CD14-positive monocyte (primary cell): ENCODE data around the gene CNTFR. TPM values are rescaled to one million over a fixed set of nuclear protein-coding genes. Genes with fewer than 3 reads are reported as not detected.

Experiments
- DNase-seq, 3 donors: peaks; one replicate each; pipeline ENCODE4 v3.0.0-alpha.2; 2011 to 2022
- H2AFZ ChIP-seq: 2 replicates; pipeline ENCODE4 v1.6.0; 2012; ENCODE audit warnings: mild to moderate bottlenecking, low read depth, low read length, inconsistent platforms; ENCODE audit not compliant: insufficient read depth, poor library complexity, severe bottlenecking
- H3K27ac ChIP-seq, 2 donors: 1 replicate in 1 of 2; 2 replicates in 1 of 2; pipeline ENCODE4 v1.5.1; 2012 to 2013; ENCODE audit warnings: low read length in 2 of 2, control low read depth in 1 of 2, inconsistent platforms in 1 of 2, low read depth in 1 of 2, mild to moderate bottlenecking in 1 of 2
- H3K27me3 ChIP-seq, 2 donors: one replicate each; pipeline versions ENCODE4 v1.6.0 to v1.6.1; 2011 to 2013; ENCODE audit warnings: low read length in 2 of 2; ENCODE audit not compliant: control insufficient read depth in 2 of 2, insufficient read depth in 2 of 2
- H3K36me3 ChIP-seq, 2 donors: replicated peaks in 1 of 2; 1 replicate in 1 of 2; 2 replicates in 1 of 2; pipeline versions ENCODE4 v1.5.1 to v1.6.1; 2012 to 2013; ENCODE audit warnings: low read length in 2 of 2, control low read depth in 1 of 2, inconsistent platforms in 1 of 2, mild to moderate bottlenecking in 1 of 2; ENCODE audit not compliant: insufficient read depth in 2 of 2, control insufficient read depth in 1 of 2
- H3K4me1 ChIP-seq, 2 donors: 1 replicate in 1 of 2; 2 replicates in 1 of 2; pipeline versions ENCODE4 v1.5.1 to v1.6.1; 2012 to 2013; ENCODE audit warnings: low read length in 2 of 2, control low read depth in 1 of 2, inconsistent platforms in 1 of 2, mild to moderate bottlenecking in 1 of 2, moderate library complexity in 1 of 2; ENCODE audit not compliant: insufficient read depth in 2 of 2, control insufficient read depth in 1 of 2
- H3K4me2 ChIP-seq: replicated peaks from 2 replicates; pipeline ENCODE3; 2012; ENCODE audit warnings: low read length, moderate library complexity, mild to moderate bottlenecking; ENCODE audit not compliant: poor library complexity, severe bottlenecking; ENCODE audit errors: extremely low read depth
- H3K4me3 ChIP-seq, 3 experiments: fragments of 200-600 bp in 1 of 3; sonication (generic) in 1 of 3; replicated peaks in 1 of 3; 1 replicate in 2 of 3; 2 replicates in 1 of 3; pipeline ENCODE4 v1.5.1; 2011 to 2013; ENCODE audit warnings: low read length in 3 of 3, mild to moderate bottlenecking in 3 of 3, control low read depth in 2 of 3, low read depth in 2 of 3, inconsistent platforms in 1 of 3, moderate library complexity in 1 of 3
- H3K79me2 ChIP-seq: 2 replicates; pipeline ENCODE4 v1.6.0; 2012; ENCODE audit warnings: mild to moderate bottlenecking, control low read depth, inconsistent platforms, low read length, moderate library complexity; ENCODE audit not compliant: insufficient read depth
- H3K9ac ChIP-seq: 2 replicates; pipeline ENCODE4 v1.6.0; 2017; ENCODE audit warnings: low read length, mild to moderate bottlenecking; ENCODE audit not compliant: insufficient read depth, poor library complexity, severe bottlenecking
- H3K9me3 ChIP-seq, 2 donors: replicated peaks in 1 of 2; 1 replicate in 1 of 2; 2 replicates in 1 of 2; pipeline versions ENCODE4 v1.5.1 to v1.6.1; 2012 to 2013; ENCODE audit warnings: low read length in 2 of 2, control low read depth in 1 of 2; ENCODE audit not compliant: control insufficient read depth in 1 of 2, insufficient read depth in 1 of 2
- H4K20me1 ChIP-seq: 2 replicates; pipeline ENCODE4 v1.6.0; 2012; ENCODE audit warnings: mild to moderate bottlenecking, low read length, control low read depth, moderate library complexity; ENCODE audit not compliant: insufficient read depth
- H3K27ac Mint-ChIP-seq, 7 donors: one replicate each; pipeline ENCODE4 v1.8.0; 2020; ENCODE audit warnings: mild to moderate bottlenecking in 7 of 7, mixed read lengths in 7 of 7, moderate library complexity in 6 of 7, inconsistent platforms in 2 of 7
- H3K27me3 Mint-ChIP-seq, 3 donors: one replicate each; pipeline ENCODE4 v1.8.0; 2021 to 2022; ENCODE audit warnings: low read depth in 3 of 3, mild to moderate bottlenecking in 3 of 3, mixed read lengths in 3 of 3, moderate library complexity in 3 of 3, inconsistent platforms in 1 of 3
- H3K36me3 Mint-ChIP-seq, 2 donors: one replicate each; pipeline ENCODE4 v1.8.0; 2020; ENCODE audit warnings: mixed read lengths in 2 of 2, inconsistent platforms in 1 of 2, mild to moderate bottlenecking in 1 of 2
- H3K4me1 Mint-ChIP-seq: one replicate; pipeline ENCODE4 v1.8.0; 2020; ENCODE audit warnings: mild to moderate bottlenecking, mixed read lengths
- H3K4me3 Mint-ChIP-seq, 2 donors: one replicate each; pipeline ENCODE4 v1.8.0; 2020; ENCODE audit warnings: mild to moderate bottlenecking in 2 of 2, mixed read lengths in 2 of 2, moderate library complexity in 1 of 2
- H3K9me3 Mint-ChIP-seq, 7 donors: one replicate each; pipeline ENCODE4 v1.8.0; 2020 to 2022; ENCODE audit warnings: mixed read lengths in 7 of 7, mild to moderate bottlenecking in 6 of 7, moderate library complexity in 6 of 7, inconsistent platforms in 2 of 7
- CTCF ChIP-seq: fragments of 200-600 bp; IDR thresholded peaks from one replicate; pipeline ENCODE4 v1.8.0; 2022; ENCODE audit warnings: antibody characterized with exemption, mild to moderate bottlenecking
- WGBS: methylation state at CpG from one replicate; pipeline ENCODE4 v1.1.5; 2013; ENCODE audit warnings: missing lambda C conversion rate; ENCODE audit not compliant: insufficient coverage; 5-methylcytosine and 5-hydroxymethylcytosine counted together
- intact Hi-C, 2 donors: fragments of 100-400 bp; cut with micrococcal nuclease; formaldehyde crosslinking; loops; one replicate each; pipeline versions ENCODE4 v1.15.0 to v1.15.1; 2023
- polyA plus RNA-seq, 3 donors: library from polyadenylated mRNA; depleted of rRNA in 1 of 3; unstranded in 2 of 3; stranded (reverse) in 1 of 3; fragments of 300-500 nt in 2 of 3; fragments of >200 nt in 1 of 3; fragmentation: Illumina TruSeq in 2 of 3; gene quantifications; 1 replicate in 2 of 3; 2 replicates in 1 of 3; pipeline ENCODE4 v1.2.3, GENCODE V29; 2012 to 2021

CNTFR gene
- polyA plus RNA-seq, 3 donors, result not detected

- H3K4me1 Mint-ChIP-seq, result peaks cover 33% of the 10 kb centered on the region
- Histone ChIP-seq H3K4me2 (no peak overlapping the region), H3K4me1 (peaks cover 14 to 28% of the 10 kb centered on the region in 2 donors), H3K36me3 (peaks cover 0 to 13% of the 10 kb centered on the region in 2 donors), H3K79me2 (peaks cover 15% of the 10 kb centered on the region), H3K27ac (no peak overlapping the region), H3K27me3 (peaks cover 24 to 40% of the 10 kb centered on the region in 2 donors), H2AFZ (no peak overlapping the region), H4K20me1 (no peaks in the 10 kb centered on the region), H3K9me3 (peaks cover 0 to 12% of the 10 kb centered on the region in 2 donors), H3K9ac (no peak overlapping the region), H3K4me3 (no peak overlapping the region)
- peaks cover 35 to 45% (median 45%) of the 10 kb centered on the region in 3 donors for H3K27me3 Mint-ChIP-seq
- WGBS, result 85% methylated on average over 3 of the region's 5 CpGs
- H3K9me3 Mint-ChIP-seq, result peaks cover 0 to 14% (median 4%) of the 10 kb centered on the region in 7 donors
- DNase-seq, result no peak
- no peak overlapping the region for H3K4me3 Mint-ChIP-seq
- peak overlapping the region in 2 of 7 donors; percentile 30 to 43 for H3K27ac Mint-ChIP-seq
- H3K36me3 Mint-ChIP-seq, result peaks cover 15 to 17% of the 10 kb centered on the region in 2 donors
- intact Hi-C loops, result no loop called here
- no peak for TF ChIP-seq CTCF
Measured at GRCh38 chr9:34633166-34633565, 43.6 kb upstream of the CNTFR start.

- Histone ChIP-seq H3K9me3 (peaks cover 0 to 20% of the 10 kb centered on the region in 2 donors), H3K27ac (no peak overlapping the region), H2AFZ (no peak overlapping the region), H3K79me2 (no peaks in the 10 kb centered on the region), H4K20me1 (no peaks in the 10 kb centered on the region), H3K4me3 (no peak overlapping the region), H3K9ac (no peak overlapping the region), H3K4me1 (peaks cover 0 to 10% of the 10 kb centered on the region in 2 donors), H3K27me3 (peaks cover 50 to 66% of the 10 kb centered on the region in 2 donors), H3K4me2 (no peak overlapping the region), H3K36me3 (peaks cover 0 to 9% of the 10 kb centered on the region in 2 donors)
- peak overlapping the region in 1 of 2 donors; percentile 87 for H3K4me3 Mint-ChIP-seq
- no peak for TF ChIP-seq CTCF
- DNase-seq, result no peak
- peaks cover 12 to 18% of the 10 kb centered on the region in 2 donors for H3K36me3 Mint-ChIP-seq
- H3K27ac Mint-ChIP-seq, result peak overlapping the region in 1 of 7 donors; percentile 10
- peaks cover 0 to 21% (median 4%) of the 10 kb centered on the region in 7 donors for H3K9me3 Mint-ChIP-seq
- peaks cover 61 to 71% (median 71%) of the 10 kb centered on the region in 3 donors for H3K27me3 Mint-ChIP-seq
- intact Hi-C loops, result no loop called here
- 54% methylated on average over 4 of the region's 5 CpGs for WGBS
- H3K4me1 Mint-ChIP-seq, result peaks cover 18% of the 10 kb centered on the region
Measured at GRCh38 chr9:34630402-34631154, 41.1 kb upstream of the CNTFR start.
